Endothelial cell of umbilical vein (primary cell): Measurements from ENCODE around the gene NTSR1.

Source experiments
- EZH2 ChIP-seq: IDR thresholded peaks from 2 replicates; pipeline ENCODE4 v1.6.1; 2012; ENCODE audit warnings: borderline replicate concordance, low read depth, mild to moderate bottlenecking, moderate library complexity, low read length, inconsistent platforms; ENCODE audit not compliant: severe bottlenecking
- GATA2 ChIP-seq: IDR thresholded peaks from 2 replicates; pipeline ENCODE4 v1.7.0; 2011; ENCODE audit warnings: low read depth, mild to moderate bottlenecking, moderate library complexity, mixed read lengths, low read length; ENCODE audit not compliant: insufficient read length, insufficient read depth
- JUN ChIP-seq: IDR thresholded peaks from 2 replicates; pipeline ENCODE4 v1.6.1; 2011; ENCODE audit warnings: borderline replicate concordance, low read depth; ENCODE audit not compliant: insufficient read length, insufficient read depth
- MAX ChIP-seq: IDR thresholded peaks from 2 replicates; pipeline ENCODE4 v1.6.1; 2011; ENCODE audit not compliant: insufficient read depth, insufficient read length
- POLR2A ChIP-seq: IDR thresholded peaks from 2 replicates; pipeline ENCODE4 v1.6.1; 2012; ENCODE audit warnings: low read depth, mild to moderate bottlenecking, control low read depth, low read length
- POLR2AphosphoS5 ChIP-seq: IDR thresholded peaks from 2 replicates; pipeline ENCODE4 v1.6.1; 2012; ENCODE audit warnings: low read depth, mild to moderate bottlenecking, control low read depth, low read length, moderate library complexity; ENCODE audit not compliant: insufficient read depth
- TF ChIP-seq, protein P1 (sequence below), 2 donors: IDR thresholded peaks; 1 replicate in 1 of 2; 2 replicates in 1 of 2; pipeline ENCODE4 v1.5.1; 2011; ENCODE audit warnings: low read length in 2 of 2, mild to moderate bottlenecking in 2 of 2, moderate library complexity in 2 of 2, control low read depth in 1 of 2, inconsistent platforms in 1 of 2, low read depth in 1 of 2; ENCODE audit not compliant: insufficient read depth in 1 of 2; ENCODE audit errors: extremely low read depth in 1 of 2

- TF ChIP-seq MAX: no peak
- TF ChIP-seq, protein P1, sequence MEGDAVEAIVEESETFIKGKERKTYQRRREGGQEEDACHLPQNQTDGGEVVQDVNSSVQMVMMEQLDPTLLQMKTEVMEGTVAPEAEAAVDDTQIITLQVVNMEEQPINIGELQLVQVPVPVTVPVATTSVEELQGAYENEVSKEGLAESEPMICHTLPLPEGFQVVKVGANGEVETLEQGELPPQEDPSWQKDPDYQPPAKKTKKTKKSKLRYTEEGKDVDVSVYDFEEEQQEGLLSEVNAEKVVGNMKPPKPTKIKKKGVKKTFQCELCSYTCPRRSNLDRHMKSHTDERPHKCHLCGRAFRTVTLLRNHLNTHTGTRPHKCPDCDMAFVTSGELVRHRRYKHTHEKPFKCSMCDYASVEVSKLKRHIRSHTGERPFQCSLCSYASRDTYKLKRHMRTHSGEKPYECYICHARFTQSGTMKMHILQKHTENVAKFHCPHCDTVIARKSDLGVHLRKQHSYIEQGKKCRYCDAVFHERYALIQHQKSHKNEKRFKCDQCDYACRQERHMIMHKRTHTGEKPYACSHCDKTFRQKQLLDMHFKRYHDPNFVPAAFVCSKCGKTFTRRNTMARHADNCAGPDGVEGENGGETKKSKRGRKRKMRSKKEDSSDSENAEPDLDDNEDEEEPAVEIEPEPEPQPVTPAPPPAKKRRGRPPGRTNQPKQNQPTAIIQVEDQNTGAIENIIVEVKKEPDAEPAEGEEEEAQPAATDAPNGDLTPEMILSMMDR (IDR thresholded peaks at IDR 0.05; ENCODE audit: extremely low read depth in 1 of 2, insufficient read depth in 1 of 2, low read depth in 1 of 2, low read length in 2 of 2): no peak
- TF ChIP-seq POLR2A: no peak
- TF ChIP-seq JUN: no peak
- TF ChIP-seq EZH2: no peak
- TF ChIP-seq GATA2: no peak
- TF ChIP-seq POLR2AphosphoS5: no peak
Measured at GRCh38 chr20:62792940-62793756, 84.5 kb downstream of the NTSR1 start.
